NCI-H82 treated with DMSO at 0.1 percent for 48 hours (cell line): ENCODE data around the gene OLFM4.
A peak's percentile ranks its signal among the peaks of the same experiment; 100 is the strongest.

Experiments
- DNase-seq: peaks from one replicate; lab custom pipeline; 2025; ENCODE audit not compliant: unreplicated experiment; lab: John Stamatoyannopoulos, UW

OLFM4 gene, protein sequence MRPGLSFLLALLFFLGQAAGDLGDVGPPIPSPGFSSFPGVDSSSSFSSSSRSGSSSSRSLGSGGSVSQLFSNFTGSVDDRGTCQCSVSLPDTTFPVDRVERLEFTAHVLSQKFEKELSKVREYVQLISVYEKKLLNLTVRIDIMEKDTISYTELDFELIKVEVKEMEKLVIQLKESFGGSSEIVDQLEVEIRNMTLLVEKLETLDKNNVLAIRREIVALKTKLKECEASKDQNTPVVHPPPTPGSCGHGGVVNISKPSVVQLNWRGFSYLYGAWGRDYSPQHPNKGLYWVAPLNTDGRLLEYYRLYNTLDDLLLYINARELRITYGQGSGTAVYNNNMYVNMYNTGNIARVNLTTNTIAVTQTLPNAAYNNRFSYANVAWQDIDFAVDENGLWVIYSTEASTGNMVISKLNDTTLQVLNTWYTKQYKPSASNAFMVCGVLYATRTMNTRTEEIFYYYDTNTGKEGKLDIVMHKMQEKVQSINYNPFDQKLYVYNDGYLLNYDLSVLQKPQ

DNA sequence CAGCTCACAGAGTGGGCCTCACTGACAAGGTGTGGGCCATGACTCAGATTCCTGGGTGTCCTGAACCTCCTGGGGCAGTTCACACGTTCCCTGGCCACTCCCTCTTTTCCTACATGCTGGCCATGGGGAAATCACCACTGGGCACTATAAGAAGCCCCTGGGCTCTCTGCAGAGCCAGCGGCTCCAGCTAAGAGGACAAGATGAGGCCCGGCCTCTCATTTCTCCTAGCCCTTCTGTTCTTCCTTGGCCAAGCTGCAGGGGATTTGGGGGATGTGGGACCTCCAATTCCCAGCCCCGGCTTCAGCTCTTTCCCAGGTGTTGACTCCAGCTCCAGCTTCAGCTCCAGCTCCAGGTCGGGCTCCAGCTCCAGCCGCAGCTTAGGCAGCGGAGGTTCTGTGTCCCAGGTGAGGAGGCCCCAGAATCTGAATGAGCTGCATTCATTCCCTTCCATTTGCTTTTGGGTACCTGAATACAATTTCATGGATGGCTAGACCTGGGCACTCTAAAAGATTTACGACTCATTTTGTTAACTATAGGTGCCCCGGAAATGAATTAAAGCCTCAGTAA, at the start of gene OLFM4:
Gene OLFM4 (plus strand): TSS at position 177 of the 567 bp plus-strand sequence. CDS start 24 bp downstream, at position 201.
- DNase-seq, result no peak

DNA sequence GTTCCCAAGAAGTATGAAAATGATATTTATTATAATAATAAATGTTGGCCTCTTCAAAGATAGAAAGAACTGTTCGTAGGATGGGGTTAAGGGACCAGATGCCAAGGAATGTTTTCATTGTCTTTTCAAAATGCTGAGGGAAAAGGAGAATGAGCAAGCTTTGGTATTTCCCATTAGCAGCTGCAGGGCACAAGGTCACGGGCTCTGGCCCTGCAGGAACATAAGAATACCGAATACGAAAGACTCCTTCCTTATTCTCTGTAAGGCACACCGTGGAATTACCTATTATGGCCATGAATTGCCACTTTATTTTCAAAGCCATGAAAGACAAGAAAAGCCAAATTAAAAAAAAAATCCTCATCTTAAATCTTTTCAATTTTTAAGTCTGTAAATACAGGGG, 49.6 kb upstream of the OLFM4 start:
- DNase-seq, result no peak

DNA sequence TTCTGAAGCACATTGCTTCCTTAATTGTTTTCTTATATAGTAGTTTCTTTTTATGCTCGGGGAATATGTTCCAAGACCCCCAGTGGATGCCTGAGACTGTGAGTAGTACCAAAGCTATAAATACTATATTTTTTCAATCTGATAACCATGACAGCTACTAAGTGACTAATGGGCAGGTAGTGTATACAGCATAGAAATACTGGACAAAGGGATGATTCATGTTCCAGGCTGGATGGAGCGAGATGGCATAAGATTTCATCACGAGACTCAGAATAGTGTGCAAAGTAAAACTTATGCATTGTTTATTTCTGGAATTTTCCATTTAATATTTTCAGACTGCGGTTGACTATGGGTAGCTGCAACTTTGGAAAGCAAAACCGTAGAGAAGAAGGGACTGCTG, 47.9 kb upstream of the OLFM4 start:
- no peak for DNase-seq

DNA sequence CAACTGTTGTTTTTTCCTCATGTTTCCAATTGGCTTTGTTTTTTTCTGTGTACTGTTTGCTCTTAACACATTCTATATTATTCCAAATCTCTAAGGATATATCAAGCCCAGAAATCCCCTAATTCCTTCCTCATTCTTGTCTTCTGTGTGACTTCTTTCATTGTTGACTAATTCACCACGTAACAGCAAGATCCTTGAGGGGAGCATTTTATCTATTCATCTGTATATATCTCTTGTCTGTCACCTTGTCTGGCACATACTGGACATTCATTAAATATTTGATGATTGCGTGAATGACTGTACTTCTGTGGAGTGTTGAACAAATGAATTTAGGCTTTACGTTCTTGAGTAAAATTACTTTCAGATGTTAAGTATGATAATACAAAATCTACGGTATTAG, 44.8 kb upstream of the OLFM4 start:
- DNase-seq, result no peak

DNA sequence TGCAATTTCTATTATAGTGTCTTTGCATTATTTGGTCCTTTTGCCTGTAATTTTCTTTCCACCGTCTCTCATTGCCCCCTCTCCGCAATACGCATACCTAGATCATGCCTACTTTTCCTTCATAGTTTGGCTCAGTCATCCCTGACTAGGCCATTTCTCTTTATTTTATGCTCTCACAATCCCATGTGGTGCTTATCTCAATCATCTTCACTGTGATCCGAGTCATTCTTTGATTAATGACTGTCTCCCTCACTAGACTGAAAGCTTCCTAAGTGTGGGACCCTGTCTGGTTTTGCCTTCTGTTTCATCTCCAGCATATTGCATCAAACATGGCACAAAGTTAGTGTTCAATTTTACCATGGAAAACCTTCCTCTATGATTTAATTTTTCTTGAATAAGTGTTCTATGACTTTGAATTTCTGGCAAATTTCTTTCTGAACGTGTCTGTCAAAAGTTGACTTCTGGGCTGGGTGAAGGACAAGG, 43.7 kb upstream of the OLFM4 start:
- DNase-seq, result no peak

DNA sequence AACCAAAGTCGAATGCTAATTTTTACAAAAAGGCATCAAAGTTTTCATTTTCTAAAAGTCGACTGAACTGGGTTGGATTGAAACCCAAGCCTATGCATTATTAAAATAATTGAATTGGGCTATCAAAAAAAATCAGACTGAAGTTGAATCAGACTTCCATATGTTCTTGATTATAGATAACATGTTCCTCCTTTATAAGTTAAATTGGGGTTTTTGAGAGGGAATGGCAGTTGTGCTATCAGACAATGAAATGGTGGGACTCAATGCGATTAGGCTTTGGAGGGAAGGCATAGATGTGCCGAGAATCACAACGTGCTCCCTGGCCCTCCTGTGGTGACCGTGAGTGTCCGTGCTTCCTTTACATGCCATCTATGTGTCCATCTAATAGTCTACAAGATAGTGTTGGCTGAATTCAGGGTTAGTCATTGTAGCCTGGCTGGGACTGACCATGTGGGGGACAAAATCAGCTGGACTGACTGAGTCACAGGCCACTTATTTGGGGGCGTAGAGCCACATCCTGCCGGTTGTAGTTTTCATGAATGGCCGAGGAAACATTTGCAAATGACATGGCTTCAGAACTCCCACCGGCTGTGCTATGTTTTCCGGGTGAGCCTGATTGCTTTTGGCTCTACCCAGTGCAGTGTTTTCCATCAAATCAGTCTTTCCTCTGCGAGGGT, 37.1 kb upstream of the OLFM4 start:
- no peak for DNase-seq

DNA sequence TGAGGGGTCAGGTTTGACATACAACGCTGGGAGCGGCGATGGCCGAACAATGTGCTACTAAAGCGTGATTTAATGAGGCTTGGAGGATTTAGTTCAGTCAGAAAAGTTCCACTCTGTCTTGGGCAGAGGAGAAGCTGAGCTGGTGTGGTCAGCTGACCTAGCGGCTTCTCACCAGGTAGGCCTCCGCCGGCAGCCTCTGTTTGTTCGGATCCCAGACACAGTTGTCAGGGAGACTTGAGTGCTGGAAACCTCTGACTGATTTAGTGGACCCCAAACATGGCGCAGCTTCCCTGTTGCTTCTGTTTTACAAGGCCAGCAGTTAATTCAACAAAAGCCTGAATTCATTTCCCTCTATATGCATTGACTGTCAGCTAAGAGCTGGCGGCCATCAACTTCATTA, 36.5 kb upstream of the OLFM4 start:
- DNase-seq, result no peak

DNA sequence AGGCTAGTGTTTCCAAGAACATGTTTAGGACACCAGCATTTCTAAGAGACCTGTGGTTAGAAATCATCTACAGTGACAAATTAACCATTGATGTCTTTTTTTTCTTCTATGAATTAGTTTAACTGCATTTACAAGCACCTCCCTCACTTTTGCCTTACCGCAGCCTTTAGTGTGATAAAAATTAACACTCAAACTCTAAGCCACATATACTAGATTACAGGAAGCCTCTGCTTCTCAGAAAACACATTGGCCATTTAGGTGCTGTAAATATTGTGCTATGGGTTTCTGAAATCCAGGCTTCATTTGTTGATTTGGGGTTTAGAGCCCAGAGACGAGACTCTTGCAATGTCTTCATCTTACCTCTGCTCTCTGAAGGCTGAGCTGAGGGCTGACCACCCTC, 34.6 kb upstream of the OLFM4 start:
- no peak for DNase-seq

DNA sequence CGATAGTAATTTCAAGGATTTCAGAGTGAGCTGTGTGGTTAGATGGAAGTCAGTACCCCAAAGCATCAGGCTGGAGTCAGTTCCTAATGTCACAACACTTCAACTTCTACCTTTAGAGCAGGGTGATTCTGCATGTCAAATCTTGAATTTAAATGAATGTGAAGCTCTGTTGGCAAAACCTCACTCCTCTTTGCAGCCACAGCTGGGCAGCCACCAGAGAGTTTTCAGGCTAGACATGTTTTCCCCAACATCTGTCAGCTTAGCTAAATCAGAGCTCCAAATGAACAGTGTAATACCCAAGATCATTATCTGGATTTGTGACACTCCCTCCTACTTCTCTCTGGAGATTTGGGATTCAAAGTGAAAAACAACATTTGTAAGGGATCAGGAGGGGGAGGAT, 33.7 kb upstream of the OLFM4 start:
- DNase-seq, result peak; percentile 78

DNA sequence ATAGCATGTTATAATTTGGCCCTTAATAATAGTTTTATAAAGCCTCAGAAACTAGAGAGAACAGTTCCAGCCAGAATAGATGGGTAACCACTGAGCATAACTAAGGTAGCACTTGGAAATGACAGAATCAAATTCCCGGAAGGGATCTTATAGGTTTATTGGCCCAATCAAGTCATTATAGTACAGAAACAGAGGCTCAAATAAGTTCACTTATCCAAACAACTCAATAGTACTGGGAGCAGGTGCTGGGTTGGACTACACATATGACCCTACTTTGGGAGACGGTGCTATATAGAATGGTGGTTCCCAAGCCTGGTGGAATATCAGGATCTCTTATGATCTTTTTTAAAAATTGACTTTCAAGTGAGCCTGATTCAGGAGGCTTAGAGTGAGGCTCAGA, 32.7 kb upstream of the OLFM4 start:
- no peak for DNase-seq

DNA sequence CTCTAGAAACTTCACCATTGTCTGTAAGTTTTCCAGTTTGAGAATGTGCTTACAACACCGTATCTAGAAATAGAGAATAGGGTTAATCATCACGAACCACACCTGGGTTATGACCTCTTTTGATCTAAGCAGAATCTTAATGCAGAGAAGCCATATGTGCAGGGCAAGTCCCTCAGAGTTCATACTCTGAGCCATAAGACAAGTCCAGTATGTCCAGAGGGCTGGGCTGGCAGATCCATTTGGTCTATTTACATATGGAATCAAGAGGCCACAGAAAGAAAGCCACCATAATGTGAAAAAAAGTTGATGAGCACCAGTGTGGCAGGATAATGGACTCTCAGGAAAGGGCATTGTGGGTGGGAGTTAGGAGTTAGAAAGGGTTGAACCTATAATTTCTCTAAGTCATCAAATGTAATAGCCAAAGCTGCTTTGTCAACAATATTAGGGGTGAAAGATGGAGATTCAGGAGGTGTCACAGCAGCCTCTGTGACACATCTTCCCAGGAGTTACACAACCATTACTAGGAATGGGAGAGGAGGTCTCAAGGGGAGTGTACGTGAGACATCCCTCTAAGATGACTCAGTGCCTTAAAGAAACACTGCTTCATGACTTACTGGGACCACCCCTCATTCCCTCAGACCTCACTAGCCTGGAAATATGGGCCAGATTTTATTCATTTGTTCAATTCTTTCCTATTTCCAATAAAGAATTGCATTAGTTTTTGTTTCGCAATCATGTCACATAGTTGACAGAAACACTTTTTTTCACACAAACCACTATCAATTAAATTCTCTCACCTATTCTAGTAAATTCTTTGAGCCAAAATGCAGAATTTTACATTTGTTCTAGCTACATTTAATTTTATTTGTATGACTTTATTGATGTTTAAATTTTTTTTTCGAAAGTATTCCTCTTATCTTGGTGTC, 30.4 kb upstream of the OLFM4 start:
- DNase-seq, result no peak

DNA sequence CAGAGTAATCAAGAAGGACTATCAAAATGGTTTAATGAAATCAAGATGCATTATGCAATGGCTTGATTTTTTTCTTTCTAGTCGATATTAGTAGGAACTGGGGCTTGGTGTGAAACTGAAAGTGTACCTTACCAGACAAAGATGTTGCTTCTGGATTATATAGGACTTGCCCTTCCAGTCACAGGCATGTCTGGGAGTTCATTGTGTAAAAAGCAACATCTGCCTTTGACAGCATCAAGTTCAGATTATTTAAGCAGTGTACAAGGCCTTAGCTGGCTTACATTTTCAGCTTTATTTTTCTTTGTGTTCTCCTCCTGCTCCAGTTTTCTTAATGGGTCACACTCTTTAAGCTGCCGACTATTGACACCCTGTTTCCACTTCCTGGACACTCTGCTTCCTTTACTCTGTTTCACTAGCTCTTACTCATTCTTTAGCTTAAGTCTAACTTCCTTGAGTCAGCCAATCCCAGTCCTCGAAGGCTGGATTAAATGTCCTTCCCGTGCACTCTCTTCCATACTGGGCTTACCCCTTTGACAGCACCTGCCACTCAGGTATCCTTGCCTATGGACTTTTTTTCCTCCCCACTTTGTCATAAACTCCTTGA, 29.4 kb upstream of the OLFM4 start:
- DNase-seq, result no peak

DNA sequence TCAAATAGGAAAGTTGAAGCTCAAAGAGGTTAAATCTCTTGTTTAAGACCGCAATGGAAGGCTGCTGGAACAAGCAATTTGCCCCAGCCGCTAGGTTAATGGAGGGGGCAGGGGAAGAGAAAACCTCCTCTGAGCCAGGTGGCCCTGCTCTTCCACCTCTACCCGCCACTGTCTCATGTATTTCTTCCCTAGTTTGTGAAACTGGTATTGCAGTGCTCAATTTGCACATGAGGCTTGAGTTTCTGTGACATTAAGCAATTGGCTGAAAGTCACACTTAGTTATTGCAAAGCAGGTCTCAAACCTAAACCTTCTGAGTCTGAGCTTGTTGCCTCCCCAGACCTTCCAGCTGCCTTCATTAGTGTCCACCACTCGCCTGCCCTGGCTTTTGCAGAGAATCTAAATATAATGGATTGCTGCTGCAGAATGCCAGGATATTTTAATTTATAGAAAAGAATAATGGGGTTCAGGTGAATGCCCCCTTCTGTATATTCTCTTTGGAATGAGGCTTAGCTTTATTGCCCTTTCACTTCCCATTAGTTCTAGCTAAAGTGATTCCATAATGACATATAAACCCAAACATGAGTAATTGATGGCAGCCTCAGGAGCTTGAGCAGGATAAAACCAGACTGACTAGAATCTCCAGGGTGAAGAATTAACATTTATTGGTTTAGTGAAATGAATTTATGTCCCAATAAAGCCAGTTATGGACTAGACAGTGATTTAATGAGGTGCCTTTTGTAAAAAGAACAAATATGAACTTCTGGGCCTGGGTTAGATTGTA, 27.0 kb upstream of the OLFM4 start:
- DNase-seq, result peak; percentile 54

DNA sequence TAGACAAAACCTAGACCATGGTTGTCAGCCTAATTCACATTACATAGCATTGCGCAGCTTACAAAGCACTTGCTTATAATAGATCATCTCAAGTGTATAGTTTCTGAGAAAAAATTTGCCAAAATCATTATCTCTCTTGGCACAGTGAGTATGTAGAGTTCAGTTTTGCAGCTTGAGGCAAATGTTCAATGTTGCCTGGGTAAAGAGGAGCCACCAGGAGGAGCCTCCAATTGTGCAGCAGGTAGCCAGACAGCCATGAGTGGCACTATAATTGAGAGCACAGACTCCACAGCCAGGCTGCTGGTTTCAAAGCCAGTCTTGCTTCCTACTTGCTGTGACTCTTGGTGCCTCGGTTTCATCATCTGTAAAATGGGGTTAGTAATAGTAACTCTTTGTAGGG, 24.0 kb upstream of the OLFM4 start:
- DNase-seq, result peak; percentile 14

DNA sequence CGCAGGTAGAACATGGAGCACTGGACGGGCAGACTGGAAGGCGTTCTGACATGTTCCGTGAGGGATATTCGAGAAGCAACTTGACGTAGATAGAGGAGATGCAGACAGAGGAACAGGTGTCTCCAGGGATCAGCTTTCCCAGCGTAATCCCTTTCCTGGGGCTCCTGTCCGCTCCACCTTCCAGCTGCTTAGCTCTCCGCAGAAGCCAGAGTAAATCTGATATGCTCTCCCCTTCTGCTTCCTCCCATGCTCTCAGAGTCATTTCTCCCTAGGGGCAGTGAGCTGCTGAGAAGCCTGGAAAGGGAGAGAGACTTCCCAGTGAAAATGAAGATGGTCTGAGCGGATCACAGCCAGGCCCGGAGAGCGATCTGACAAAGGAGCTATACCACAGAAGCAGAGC, 23.0 kb upstream of the OLFM4 start:
- DNase-seq, result peak; percentile 99

DNA sequence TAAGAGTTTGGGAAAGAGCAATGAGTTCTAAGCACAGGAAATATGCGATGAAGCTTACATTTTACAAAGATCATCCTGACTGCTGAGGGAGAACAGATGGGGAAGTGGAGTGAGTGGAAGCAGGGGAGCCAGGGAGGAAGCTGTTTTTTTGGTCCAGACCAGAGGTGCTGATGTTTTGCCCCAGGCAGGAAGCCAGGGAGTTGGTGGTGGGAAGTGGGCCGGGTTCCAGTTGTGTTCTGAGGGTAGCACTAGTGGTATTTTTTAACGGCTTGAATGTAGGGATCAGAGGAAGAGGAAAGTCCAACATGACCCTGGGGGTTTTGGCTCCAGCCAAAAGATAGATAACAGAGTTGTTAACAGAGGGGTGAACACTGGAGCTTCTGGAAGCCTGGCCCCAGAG, 20.7 kb upstream of the OLFM4 start:
- no peak for DNase-seq

DNA sequence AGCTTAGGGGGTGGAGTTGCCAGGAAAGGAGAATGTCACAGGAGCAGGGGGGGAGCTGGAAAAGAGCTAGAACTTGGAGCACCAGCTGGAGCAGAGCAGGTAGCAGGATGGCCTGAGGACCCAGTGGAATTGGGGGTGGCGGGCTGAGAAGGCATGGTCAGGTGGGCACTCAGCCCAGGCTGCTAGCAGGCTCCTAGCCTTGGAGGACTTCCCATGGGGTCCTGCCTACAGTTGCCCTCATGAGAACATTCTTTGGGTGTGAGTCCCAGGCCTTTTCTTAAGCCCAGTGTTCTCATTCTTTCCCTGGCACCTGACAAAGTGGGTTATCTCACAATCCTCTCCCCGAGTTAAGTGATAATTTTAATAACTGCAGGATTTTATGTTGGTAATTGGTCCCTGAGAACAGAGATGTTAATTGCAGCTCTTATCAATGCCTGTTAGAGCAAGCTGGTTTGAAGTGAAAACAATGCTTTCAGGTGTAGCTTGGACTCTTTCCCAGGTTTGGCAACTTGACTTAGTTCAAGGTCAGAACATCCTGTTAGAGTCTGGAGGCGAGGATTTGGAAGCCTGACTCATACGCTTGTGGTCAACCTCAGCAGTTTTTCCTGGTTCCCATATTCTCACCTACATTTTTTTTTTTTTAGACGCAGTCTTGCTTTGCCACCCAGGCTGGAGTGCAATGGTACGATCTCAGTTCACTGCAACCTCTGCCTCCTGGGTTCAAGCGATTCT, 18.1 kb upstream of the OLFM4 start:
- DNase-seq, result no peak

DNA sequence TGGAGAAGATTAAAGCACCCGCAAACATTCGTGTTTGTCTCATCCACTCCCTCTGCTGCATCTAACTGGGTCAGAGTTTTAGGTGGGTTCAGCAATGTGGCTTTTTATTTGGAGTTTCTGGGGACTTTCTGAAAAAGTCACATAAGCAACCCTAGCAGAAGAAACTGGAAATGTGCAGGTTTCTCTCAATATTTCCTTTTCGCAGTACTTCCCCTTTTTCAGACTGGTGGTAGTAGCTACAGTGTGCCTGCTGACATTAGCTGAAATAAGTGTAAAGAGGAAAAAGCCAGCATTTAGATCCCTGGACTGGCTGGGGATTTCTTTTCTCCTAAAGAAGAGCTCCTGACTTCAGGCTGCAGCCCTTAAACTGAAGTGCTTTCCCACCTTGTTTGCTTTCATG, 15.9 kb upstream of the OLFM4 start:
- DNase-seq, result no peak

DNA sequence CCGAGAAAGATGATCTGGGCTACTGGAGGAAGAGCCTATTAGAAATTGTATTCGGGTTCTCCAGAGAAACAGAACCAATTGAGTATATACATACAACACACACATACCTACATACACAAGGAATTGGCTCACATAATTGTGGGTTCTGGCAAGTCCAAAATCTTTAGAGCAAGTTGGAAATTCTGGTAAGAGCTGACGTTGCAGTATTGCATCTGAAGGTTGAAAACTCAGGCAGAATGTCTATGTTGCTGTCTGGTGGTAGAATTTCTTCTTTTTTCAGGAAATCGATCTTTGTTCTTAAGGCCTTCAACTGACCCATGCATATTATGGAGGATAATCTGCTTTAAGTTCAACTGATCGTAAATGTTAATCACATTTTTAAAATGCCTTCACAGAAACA, 15.5 kb upstream of the OLFM4 start:
- DNase-seq, result no peak
